Measurements from ENCODE around the gene PXMP4.

- TF ChIP-seq ZNF70 (CRISPR knock-in tag; IDR thresholded peaks at IDR 0.05) (no peak), ZFP3 (CRISPR knock-in tag; IDR thresholded peaks at IDR 0.05) (no peak), ZC3H10 (CRISPR knock-in tag; IDR thresholded peaks at IDR 0.05) (no peak), BACH2 (CRISPR knock-in tag; IDR thresholded peaks at IDR 0.05; ENCODE audit: borderline replicate concordance) (no peak), OSR1 (CRISPR knock-in tag; IDR thresholded peaks at IDR 0.05) (no peak), PATZ1 (CRISPR knock-in tag; IDR thresholded peaks at IDR 0.05; ENCODE audit: borderline replicate concordance) (no peak), TSHZ2 (CRISPR knock-in tag; IDR thresholded peaks at IDR 0.05) (no peak), ZFP30 (CRISPR knock-in tag; IDR thresholded peaks at IDR 0.05) (no peak), RARB (CRISPR knock-in tag; IDR thresholded peaks at IDR 0.05) (no peak), SNAI2 (CRISPR knock-in tag; IDR thresholded peaks at IDR 0.05) (no peak), CSDC2 (CRISPR knock-in tag; IDR thresholded peaks at IDR 0.05) (no peak), ISL1 (CRISPR knock-in tag; IDR thresholded peaks at IDR 0.05) (no peak)
Observed at GRCh38 chr20:33693741-33694638, 26.1 kb downstream of the PXMP4 start.
